ENCODE data around the gene GTPBP2.
"Not testable (repeated sequence)": the region's sequence is repeated elsewhere in the genome, so short reads cannot be mapped to it uniquely, and the experiment has no call there.

GTPBP2 gene

DNA sequence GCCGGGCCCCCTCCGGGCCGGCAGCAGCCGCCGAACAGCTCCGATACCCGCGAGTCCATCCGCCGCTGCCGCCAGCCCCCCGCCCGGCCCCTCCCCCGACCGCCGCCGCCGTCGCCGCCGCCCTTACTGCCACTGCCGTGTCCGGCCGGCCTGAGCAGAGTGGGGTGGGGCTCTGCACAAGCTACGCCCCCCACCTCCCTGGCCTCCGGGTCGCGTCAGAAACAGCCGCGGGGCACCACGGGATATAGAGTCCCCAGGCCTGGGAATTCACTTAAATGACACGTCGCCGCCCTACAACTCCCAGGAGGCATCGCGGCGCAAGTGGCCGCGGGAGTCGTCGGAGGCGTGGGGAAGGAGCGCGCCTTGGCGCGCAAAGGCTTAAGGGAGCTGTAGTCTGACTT lies at the start of gene GTPBP2:
TSS of gene GTPBP2 (minus strand) at position 161 of the 401 bp plus-strand sequence. CDS start at position 59, 102 bp downstream.
- peak; percentile 95 for DNase-seq (ENCODE audit: low spot score)

- DNase-seq (ENCODE audit: low spot score) = no peak
These were observed 49.3 kb upstream of the GTPBP2 start for GRCh38 chr6:43678341-43678740.

DNA sequence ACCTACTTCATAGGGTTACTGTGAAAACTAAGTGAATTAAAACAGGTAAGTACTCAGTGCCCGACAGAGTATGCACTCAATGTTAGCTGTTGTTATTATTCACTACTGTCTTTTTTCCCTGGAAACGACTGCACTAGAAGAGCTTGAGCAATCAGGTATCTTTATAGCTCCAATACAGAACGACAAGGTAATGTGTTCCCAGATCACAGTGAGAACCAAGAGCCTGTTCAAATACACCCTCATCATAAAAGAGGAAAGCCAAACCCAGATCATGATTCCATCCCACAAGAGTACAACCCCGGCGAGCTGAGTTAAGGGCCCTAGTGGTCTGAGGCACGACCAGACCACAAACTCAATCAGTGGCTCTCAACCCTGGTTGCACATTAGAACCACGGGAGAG lies 48.7 kb upstream of the GTPBP2 start:
- DNase-seq (ENCODE audit: low spot score) = no peak

DNA sequence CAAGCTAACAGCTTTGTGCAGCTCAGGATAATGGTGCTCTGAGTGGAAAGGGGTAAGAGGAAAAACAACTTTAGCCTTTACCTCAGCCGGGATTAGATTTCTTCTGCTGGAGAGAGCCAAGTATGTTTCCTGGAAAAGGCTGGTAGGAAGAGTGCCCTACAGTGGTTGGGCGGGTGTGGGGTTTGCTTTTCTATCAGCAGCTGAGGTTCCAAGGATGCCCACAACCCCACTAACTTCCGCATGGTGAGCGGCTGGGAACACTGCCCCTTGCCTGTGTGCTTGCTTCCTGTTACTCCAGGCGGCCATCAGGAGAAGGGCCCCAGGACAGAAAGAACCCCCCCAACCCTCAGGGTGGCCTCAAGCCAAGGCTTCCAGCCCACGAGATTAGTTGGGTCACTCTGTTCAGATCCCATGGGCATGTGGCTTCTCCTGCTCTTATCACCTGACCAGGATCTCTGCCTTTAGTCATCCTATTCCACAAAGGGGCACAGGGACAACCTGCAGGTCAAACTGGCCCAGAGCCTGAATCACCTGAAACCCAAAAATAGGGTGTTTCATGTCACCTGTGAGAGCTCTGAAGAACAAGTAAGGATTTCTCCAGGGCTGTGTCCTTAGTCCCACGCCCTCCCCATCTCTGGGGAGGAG lies 48.0 kb upstream of the GTPBP2 start:
- DNase-seq (ENCODE audit: low spot score) = no peak

GRCh38 chr6:43674921-43675320 lies 45.9 kb upstream of the GTPBP2 start:
- no peak for DNase-seq (ENCODE audit: low spot score)

- DNase-seq (ENCODE audit: low spot score) = no peak
These were observed 45.2 kb upstream of the GTPBP2 start for GRCh38 chr6:43674291-43674690.

GRCh38 chr6:43673444-43674084 lies 44.5 kb upstream of the GTPBP2 start:
- DNase-seq (ENCODE audit: low spot score) = no peak

DNA sequence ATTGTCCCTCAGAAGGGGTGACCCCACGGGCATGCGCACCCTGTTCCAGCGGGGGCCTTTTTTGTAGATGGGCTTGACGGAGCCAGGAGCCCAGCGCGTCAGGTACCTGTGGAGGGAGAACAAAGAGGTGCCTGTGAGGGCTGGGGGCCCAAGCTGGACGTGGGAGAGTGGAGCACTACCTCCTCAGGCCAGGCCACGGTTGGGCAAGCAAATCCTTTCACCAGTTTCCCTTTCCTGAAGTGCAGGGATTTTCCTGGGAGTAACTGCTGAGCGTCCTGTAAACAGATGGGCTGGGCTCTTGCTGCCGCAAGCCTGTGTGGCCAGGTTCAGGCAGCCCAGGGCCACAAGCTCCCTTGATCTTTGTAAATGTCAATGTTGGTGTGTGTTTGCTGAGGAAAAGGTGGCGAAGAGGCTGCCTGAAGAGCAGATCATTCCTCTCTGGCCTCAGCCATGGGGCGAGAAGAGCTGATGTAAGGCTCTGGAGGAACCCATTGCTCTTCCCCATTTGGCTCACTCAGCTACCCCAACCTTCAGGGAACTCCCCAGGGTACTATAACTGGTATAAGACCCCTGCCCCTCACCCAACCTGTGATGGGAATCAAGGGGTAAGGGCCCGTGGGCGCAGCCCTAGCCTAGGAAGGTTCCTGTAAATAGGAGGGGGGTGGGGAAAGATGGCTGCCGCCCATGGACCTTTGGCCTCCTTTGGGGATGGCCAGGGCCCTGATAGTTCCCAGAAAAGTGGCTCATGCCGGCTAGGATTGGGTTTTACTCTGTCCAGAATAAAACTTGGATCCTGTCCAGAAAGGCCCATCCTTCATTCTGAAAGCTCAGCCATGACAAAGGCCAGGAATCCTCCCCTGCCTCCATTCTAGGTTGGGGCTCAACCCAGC lies 43.0 kb upstream of the GTPBP2 start:
- no peak for DNase-seq (ENCODE audit: low spot score)

DNA sequence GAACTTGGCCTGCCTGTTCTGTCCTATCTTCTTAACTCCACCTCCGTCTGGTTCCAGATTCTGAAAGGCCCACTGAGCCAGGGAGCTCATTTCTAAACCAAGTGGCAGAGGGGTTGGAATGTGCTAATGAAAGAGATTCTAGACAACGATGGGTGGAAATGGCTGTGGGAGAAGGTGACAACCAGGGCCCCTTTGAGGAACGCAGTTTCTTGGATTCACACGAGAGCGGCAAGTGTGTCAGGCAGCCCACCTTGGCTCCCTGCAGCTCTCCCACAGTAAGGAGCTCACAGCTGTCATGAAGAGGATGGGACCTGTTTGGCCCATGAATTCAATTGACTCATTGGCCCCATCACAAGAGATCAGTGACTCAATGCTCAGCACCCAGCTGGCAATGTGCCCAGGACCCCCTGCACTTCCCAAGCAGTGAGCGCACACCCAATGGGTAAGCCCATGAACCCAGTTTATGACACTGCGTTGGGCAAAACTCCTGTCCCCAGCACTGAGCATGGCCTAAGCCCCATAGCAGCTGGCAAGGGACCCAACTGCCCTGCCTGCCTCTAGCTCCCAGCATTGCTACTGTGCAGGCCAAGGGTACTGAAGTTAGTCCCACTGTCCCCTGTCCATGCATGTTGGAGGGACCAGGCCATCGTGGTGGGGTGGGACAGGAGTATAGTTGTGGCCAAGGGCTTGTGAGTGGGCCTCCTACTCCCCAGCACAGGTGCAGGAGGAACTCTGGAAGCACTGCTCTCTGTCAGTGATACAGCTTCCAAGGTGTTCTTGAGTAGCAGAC lies 42.1 kb upstream of the GTPBP2 start:
- no peak for DNase-seq (ENCODE audit: low spot score)

- DNase-seq (ENCODE audit: low spot score) = no peak
These were observed 41.5 kb upstream of the GTPBP2 start for GRCh38 chr6:43670623-43670986.

- DNase-seq (ENCODE audit: low spot score) = no peak
These were observed 41.0 kb upstream of the GTPBP2 start for GRCh38 chr6:43669922-43670622.

DNA sequence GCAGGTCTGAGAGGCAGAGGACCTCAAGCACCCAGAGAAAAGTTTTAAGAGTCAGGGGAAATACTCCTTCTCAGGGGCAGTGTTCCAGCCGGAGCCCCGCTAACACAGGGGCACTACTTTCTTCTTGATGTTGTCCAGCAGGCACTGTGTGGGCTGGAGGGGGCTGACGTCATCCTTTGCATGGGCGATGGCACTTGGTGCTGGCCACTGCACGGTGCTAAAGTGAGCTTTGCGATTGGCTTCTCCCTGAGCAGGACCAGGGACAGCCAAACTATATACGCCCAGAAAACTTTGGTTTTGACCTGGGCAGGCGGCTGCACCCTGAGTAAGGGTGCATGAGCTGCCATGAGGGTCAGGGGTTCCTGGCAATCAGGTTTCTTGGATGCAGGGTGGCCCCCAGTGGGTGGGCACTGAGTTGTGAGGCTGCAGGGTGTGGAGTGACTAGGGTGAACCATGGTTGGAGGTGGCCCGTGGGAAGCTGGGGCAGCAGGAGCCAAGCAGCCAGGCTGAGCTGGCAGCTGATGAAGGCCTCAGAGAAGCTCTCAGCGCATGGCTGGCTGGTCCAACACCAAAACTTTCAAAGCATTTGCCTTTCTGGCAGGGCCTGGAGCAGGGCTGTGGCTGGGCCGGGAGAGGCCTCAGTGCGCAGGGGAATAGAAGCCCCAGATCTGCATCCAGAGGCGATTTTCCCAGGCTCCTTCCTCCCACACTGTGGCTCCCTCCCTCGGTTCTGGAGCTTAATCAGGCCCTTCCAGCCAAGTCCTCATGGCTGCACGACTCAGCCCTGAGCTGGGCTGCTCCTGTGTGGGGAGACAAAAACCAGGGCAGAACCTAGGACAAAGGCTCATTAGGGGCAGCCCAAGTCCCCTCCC lies 40.2 kb upstream of the GTPBP2 start:
- DNase-seq (ENCODE audit: low spot score) = no peak

DNA sequence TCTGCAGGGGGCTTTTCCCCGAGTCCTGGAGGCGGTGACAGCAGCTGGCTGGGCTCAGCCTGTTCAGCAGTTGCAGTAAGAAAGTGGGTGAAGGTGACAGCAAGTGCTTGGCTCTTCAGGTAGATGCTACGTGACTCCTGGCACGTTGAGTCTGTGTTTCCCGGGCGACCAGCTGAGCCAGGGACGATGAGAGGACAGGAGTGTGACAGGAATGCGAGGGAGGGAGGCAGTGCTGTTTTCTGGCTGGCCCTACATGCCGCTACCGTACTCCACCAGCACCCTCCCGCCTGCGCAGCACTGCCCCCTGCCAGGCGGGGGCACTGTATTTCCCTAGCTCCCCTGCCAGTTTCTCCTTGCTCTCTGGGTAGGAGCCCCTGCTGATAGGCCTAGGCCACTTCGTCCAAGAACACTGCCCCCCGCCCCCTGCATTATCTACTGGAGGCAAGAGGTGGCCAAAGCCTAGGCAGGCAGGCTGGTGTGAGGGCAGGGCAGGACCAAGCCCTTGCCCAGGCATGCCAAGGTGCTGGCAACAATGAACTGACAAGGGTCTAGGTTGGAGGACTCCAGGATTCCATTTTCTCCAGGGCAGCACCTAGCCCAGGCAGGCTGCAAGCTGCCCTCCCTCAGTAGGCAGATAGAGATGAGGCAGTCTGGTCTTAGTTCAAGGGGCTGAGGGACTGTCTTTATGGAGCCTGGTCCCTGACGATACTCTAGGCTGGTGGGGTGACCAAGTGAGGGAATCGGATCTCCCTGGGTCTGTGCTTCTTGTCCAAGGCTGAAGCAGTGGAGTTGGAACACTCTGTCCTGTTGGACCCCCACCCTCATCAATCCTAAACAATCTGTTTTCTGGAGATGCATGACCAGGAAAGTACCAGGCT lies 39.3 kb upstream of the GTPBP2 start:
- peak; percentile 35 for DNase-seq (ENCODE audit: low spot score)

- DNase-seq (ENCODE audit: low spot score) = peak; percentile 77
These were observed 38.4 kb upstream of the GTPBP2 start for GRCh38 chr6:43667245-43668150.

DNA sequence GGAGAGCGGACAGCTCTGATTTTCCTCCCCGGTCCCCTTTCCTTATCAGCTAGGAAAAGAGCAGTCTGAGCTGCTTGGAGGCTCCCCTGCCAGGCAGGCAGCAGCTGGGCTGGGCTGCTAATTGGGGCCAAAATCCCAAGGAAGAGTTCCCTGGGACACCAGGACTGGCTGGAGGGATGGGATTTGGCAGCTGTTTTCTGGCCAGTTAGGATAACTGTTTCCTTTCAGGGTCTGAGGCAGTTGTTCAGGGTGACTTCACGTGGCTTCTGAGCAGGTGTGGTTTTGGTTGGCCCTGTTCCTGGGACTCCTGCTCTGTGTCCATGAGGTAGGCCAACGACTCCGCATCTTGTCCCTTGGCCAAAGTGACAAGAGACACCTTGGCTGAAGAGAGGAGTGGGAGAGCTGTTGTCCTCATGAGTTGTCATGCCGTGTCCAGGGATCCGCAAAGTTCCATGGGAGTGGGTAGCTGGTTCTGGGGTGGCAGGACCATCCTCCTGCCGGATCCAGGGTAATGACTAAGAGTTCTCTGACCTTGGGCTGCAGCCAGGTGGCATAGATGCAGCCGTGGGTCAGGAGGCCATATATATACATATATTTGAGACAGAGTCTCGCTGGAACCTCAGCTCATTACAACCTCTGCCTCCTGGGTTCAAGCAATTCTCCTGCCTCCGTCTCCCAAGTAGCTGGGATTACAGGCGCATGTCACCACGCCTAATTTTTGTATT lies 37.3 kb upstream of the GTPBP2 start:
- no peak for DNase-seq (ENCODE audit: low spot score)

- DNase-seq (ENCODE audit: low spot score) = no peak
These were observed 36.3 kb upstream of the GTPBP2 start for GRCh38 chr6:43665376-43665775.

DNA sequence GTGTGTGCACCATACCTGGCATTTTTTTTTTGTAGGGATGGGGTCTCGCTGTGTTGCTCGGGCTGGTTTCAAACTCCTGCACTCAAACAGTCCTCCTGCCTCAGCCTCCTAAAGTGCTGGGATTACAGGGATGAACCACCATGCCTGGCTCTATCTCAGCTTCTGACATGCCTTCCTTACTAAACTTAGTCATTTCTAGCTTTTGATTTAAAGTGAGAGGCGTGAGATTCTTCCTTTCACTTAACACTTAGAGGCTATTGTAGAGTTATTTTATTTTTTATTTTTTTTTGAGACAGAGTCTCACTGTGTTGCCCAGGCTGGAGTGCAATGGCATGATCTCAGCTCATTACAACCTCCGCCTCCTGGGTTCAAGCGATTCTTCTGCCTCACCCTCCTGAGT lies 33.9 kb upstream of the GTPBP2 start:
- not testable (repeated sequence) for DNase-seq (ENCODE audit: low spot score)

DNA sequence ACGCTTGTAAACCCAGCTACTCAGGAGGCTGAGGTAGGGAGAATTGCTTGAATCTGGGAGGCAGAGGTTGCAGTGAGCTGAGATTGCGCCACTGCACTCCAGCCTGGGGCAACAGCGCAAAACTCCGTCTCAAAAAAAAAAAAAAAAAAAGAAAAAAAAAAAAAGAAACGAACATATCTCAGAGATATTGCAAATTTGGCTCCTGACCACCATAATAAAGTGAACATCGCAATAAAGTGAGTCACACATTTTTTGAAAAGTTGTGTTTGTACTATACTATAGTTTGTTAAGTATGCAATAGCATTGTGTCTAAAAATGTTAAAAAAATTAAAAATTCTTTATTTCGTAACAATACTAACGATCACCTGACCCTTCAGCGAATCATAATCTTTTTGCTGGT lies 29.1 kb upstream of the GTPBP2 start:
- DNase-seq (ENCODE audit: low spot score) = no peak
